Activated gamma-delta T cell (primary cell): ENCODE measurements around the gene RAPGEF1.

ENCODE experiments used
- DNase-seq: peaks from one replicate; lab custom pipeline; 2025; lab: John Stamatoyannopoulos, UW

The RAPGEF1 gene

DNA sequence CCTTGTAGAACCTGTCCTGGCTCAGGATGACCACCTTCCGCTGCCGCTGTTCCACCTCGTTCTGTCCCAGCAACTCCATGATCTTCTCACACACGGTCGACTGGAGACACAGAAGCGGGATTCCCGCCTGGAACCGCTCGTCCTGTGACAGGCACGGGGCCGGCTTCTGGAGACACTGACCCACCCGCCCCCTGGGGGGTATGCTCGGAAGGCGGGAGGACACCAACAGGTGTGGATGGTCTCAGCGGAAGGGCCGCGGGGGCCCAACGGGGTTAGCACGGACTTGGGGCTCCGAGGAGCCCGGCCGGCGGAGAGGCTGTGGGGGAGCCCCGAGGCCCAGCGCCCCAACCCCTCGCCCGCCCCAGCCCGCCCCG lies 209.3 kb downstream of the RAPGEF1 start:
- DNase-seq, result no peak

DNA sequence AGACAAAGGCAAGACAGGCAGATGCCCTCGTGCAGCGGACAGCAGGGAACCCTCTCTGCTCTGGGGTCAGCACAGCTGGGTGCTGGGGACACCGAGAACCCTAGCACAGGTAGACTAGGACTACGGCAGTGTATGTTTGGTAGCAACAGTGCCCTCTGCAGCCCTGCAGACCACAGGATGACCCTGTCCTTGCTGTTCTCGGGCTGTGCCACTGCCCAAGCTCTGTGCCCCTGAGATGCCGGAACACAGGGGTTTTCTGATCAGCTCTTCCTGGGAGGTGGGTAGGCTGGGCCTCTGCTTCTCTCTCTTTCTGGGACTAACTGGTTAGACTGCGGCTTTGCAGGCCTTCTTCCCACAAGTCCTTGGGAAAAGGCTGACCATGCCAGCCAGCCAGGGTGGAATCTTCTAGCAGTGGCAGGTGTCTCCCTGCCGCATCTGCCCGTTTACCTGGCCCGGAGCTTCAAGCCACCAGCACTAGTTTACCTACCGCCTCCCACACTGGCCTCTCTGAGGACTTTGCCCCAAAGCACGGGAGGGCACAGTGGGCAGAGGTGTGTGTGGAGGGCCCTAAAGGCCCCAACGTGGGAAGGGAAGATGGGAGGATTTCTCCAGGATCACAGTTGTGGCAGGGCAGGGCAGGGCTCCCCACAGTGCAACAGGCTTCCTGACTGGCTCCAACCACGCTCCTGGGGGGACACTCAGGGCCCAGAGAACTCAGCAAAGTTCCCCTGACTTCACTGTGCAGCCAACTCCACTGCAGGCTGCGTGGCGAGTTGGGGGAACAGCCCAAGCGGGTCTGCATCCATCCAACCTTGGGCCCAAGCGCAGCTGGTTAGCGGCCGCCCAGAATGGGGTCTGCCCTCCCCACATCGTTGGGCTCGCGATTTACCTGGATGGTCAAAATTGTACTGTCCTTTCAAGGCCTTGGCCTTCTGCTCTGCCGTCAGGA lies 210.0 kb downstream of the RAPGEF1 start:
- no peak for DNase-seq

DNA sequence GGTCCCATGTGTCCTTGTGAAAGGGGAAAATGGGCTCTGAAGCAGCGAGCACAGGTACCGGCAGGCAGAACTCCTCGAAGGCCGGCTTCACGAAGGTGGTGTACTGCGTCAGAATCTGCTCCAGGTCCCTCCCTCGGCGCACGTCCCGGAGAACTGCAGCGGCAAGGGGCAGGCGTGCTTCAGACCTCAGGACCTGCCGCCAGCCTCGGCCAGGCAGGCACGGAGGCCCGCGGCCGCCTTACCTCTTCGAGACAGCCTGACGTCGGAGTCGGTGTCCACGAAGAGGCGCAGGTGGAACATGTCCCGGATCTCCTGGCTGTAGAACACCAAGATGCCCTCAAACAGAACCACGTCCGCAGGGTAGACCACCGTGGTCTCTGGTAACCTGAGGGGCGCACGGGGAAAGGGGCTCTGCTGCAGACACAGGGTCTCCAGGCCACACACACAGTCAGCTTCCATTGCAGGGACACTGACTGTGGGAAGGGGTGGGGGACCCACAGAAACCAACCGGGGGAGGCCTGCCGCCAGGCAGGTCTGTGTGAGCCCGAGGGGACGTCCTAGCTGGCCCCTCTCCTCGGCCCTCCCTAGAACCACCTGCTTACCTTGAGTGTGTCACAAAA lies 210.9 kb downstream of the RAPGEF1 start:
- no peak for DNase-seq

GRCh38 chr9:131528186-131528585 lies 211.7 kb downstream of the RAPGEF1 start:
- no peak for DNase-seq
